Neuron (in vitro differentiated cells): ENCODE measurements around the gene RALGPS1.

Experiments
- H2AFZ ChIP-seq: one replicate; pipeline ENCODE4 v1.6.1; 2013; ENCODE audit warnings: low read depth, mild to moderate bottlenecking, inconsistent platforms, low read length, moderate library complexity
- H3K27me3 ChIP-seq: one replicate; pipeline ENCODE4 v1.6.1; 2013; ENCODE audit warnings: low read length; ENCODE audit not compliant: insufficient read depth
- H3K36me3 ChIP-seq: one replicate; pipeline ENCODE4 v1.6.1; 2013; ENCODE audit warnings: low read length; ENCODE audit not compliant: insufficient read depth
- H3K4me1 ChIP-seq: one replicate; pipeline ENCODE4 v1.6.1; 2013; ENCODE audit warnings: low read length; ENCODE audit not compliant: insufficient read depth
- H3K4me3 ChIP-seq: 2 replicates; pipeline ENCODE4 v1.5.1; 2013; ENCODE audit warnings: mild to moderate bottlenecking, low read length, moderate library complexity
- H3K9me3 ChIP-seq: one replicate; pipeline ENCODE4 v1.6.1; 2013; ENCODE audit warnings: low read length

Gene RALGPS1

GRCh38 chr9:127185931-127186781 is 271.6 kb downstream of the RALGPS1 start:
- H2AFZ ChIP-seq, result no peak overlapping the region
- H3K36me3 ChIP-seq, result no peaks in the 10 kb centered on the region
- H3K27me3 ChIP-seq, result no peaks in the 10 kb centered on the region

DNA sequence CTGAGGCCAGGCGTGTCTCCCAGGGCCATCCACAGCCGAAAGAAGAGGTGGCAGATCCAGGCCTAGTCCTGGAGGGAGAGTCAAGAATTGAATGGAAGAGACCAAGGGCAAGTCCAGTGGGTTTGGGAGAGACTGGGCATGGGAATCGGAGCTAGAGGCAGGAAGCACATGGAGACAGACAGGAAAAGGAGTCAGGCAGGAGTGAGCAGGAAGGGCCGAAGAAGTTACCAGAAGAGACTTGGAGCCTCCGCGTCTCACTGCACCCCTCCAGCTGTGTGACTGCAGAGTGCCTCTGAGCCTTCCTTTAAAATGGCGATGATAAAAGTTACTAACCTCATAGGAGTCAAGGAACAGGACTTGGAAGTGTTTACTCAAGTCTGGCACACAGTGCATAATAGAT is 272.2 kb downstream of the RALGPS1 start:
- Histone ChIP-seq H3K4me3 (no peak overlapping the region), H3K27me3 (no peaks in the 10 kb centered on the region)

More at GRCh38 chr9:127185931-127186781, 271.6 kb downstream of the RALGPS1 start:
- Histone ChIP-seq H3K9me3 (no peaks in the 10 kb centered on the region), H3K4me3 (no peak overlapping the region), H3K4me1 (peaks cover 14% of the 10 kb centered on the region)

DNA sequence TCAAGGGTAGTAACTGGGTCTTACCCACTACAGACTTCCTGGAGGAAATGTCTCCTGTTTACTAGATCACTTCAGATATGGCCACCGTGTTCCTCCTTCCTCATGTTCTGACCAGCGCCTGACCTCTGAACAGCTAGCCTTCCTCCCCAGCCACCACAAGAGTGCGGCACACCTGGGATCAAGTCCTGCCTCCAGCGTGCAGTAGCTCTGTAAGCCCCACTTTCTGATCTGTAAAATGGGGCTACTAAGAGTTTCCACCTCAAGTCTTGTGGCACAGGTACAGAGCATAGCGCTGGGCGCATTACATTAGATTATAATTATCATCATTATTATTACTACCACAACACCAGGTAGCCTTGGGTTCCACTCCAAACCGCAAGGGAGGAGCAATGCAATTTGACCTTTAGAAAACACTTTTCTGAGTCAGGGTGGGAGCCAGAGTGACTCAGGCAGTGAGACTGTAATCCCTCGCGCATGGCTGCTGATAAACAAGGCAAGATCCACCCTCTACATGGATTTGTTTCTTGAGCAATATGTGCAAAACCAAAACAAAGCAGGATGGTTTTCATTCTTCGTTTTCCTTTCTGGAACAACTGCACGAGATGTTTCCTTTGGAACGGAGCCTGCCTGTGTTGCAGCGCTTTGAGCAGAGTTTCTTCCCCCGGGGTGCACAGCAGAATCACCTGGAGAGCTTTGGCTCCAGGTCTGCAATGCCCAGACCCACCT is 272.8 kb downstream of the RALGPS1 start:
- Histone ChIP-seq H3K4me1 (peaks cover 14% of the 10 kb centered on the region), H3K4me3 (no peak overlapping the region), H3K9me3 (no peaks in the 10 kb centered on the region), H3K27me3 (no peaks in the 10 kb centered on the region), H2AFZ (no peak overlapping the region), H3K36me3 (no peaks in the 10 kb centered on the region)

More for the DNA sequence above, 272.2 kb downstream of the RALGPS1 start:
- no peak overlapping the region for H2AFZ ChIP-seq
- H3K4me1 ChIP-seq, result peaks cover 14% of the 10 kb centered on the region
- H3K36me3 ChIP-seq, result no peaks in the 10 kb centered on the region
- H3K9me3 ChIP-seq, result no peaks in the 10 kb centered on the region

DNA sequence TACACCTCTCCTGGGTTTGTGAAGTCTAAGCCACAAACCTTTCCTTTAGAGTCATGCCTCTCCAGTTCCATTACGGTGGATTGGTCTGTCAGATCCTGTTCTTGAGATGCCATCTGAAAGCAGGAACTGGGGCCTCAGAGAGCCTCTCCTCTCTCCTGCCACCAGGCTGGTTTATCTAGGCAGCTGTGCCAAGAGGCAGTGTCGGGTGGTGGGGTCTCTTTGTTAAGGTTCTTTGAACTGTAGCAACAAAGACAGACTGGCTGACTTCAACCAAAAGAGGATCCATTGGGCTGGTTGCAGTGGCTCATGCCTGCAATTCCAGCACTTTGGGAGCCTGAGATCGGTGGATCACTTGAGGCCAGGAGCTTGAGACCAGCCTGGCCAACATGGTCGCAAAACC is 273.8 kb downstream of the RALGPS1 start:
- H3K9me3 ChIP-seq, result no peaks in the 10 kb centered on the region
- H3K4me3 ChIP-seq, result no peak overlapping the region
- H3K36me3 ChIP-seq, result no peaks in the 10 kb centered on the region
- H3K4me1 ChIP-seq, result peaks cover 14% of the 10 kb centered on the region
- no peaks in the 10 kb centered on the region for H3K27me3 ChIP-seq
- H2AFZ ChIP-seq, result no peak overlapping the region

GRCh38 chr9:127189628-127190027 is 275.0 kb downstream of the RALGPS1 start:
- H2AFZ ChIP-seq, result no peak overlapping the region
- no peaks in the 10 kb centered on the region for H3K9me3 ChIP-seq
- H3K4me3 ChIP-seq, result no peak overlapping the region
- H3K4me1 ChIP-seq, result peaks cover 14% of the 10 kb centered on the region
- H3K36me3 ChIP-seq, result no peaks in the 10 kb centered on the region
- no peaks in the 10 kb centered on the region for H3K27me3 ChIP-seq

- H3K36me3 ChIP-seq, result no peaks in the 10 kb centered on the region
- H3K4me1 ChIP-seq, result no peaks in the 10 kb centered on the region
- no peak overlapping the region for H2AFZ ChIP-seq
- no peaks in the 10 kb centered on the region for H3K27me3 ChIP-seq
- no peak overlapping the region for H3K4me3 ChIP-seq
- H3K9me3 ChIP-seq, result no peaks in the 10 kb centered on the region
These were observed 278.2 kb downstream of the RALGPS1 start for GRCh38 chr9:127192744-127193143.

GRCh38 chr9:127193483-127193882 is 278.9 kb downstream of the RALGPS1 start:
- Histone ChIP-seq H3K27me3 (no peaks in the 10 kb centered on the region), H3K9me3 (no peaks in the 10 kb centered on the region), H3K36me3 (no peaks in the 10 kb centered on the region), H3K4me3 (no peak overlapping the region), H2AFZ (no peak overlapping the region), H3K4me1 (no peaks in the 10 kb centered on the region)

DNA sequence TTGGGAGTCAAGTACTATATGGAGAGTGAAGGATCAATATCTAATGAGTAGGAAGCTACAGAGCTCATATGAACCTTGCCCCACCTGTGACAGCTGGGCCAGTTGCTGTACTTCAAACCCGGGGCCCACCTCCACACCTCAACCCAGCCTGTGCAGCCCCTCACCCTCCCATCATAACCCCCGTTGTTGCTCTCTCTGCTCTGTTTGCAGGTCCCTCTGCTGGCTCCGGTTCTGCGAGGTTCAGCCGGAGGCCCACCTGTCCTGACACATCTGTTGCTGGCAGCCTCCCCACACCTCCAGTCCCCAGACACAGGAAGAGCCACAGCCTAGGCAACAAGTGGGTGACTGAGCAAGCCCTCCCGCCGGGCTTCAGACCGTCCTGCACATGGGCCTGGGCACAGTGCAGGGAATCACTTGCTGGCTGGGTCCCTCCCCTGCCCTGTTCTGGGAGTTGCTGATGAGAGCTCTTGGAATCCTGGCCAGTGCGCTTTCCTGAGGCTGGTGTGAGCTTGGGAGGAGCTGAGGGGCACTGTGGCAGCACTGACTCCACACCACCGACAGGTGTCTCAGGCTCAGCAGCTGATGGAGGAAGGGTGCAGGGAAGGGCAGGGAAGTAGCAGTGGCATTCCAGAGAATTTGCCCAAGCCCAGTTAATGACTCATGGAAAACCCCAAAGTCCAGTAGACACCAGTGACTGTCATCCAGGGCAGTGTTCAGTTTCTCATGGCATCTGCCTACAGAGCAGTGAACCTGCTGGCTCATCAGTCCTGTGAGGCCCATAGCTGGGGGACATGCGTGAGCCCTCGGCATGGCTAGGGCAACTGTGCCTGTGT is 280.5 kb downstream of the RALGPS1 start:
- Histone ChIP-seq H3K4me1 (peaks cover 2% of the 10 kb centered on the region), H3K36me3 (no peaks in the 10 kb centered on the region), H3K4me3 (no peak overlapping the region), H2AFZ (no peak overlapping the region), H3K27me3 (no peaks in the 10 kb centered on the region), H3K9me3 (no peaks in the 10 kb centered on the region)

- Histone ChIP-seq H3K4me1 (peaks cover 2% of the 10 kb centered on the region), H2AFZ (no peak overlapping the region), H3K4me3 (no peak overlapping the region), H3K9me3 (no peaks in the 10 kb centered on the region), H3K36me3 (no peaks in the 10 kb centered on the region), H3K27me3 (no peaks in the 10 kb centered on the region)
These were observed 281.6 kb downstream of the RALGPS1 start for GRCh38 chr9:127195976-127196825.

- Histone ChIP-seq H2AFZ (no peak overlapping the region), H3K9me3 (no peaks in the 10 kb centered on the region), H3K4me1 (peaks cover 2% of the 10 kb centered on the region), H3K4me3 (no peak overlapping the region), H3K27me3 (no peaks in the 10 kb centered on the region), H3K36me3 (no peaks in the 10 kb centered on the region)
These were observed 282.2 kb downstream of the RALGPS1 start for GRCh38 chr9:127196826-127197145.

DNA sequence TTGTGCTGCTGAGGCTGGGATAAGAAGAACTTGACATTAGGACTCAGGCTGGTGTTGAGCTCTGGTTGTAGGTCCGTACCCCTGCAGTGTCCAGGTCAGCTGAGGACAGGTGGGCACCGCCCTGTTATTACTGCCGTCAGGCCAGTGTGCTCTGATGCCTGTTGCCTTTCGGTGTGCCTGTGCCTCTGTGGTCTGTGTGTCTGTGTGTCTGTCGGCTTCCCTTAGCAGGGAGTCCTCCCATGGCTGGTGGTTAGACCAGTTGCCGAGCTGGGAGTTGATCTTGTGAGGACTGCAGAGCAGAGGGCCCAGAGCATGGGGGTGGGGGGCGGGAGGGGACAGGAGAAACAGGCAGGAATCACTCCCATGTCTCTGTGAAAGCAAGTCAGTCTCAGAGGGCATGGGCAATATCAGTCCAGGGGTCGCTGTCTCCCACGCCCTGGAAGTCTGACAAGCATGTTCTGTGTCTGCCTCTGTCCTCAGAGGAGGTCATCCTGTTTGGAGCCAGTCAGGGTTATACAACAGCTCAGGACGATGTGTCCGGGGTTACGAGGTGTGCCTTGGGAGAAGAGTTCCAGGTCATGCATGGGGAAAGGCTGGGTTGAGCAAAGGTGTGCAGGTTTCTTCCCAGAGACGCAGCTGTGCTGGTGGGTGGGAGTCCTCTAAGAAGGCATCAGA is 282.7 kb downstream of the RALGPS1 start:
- Histone ChIP-seq H3K9me3 (no peaks in the 10 kb centered on the region), H3K4me3 (no peak overlapping the region), H3K27me3 (no peaks in the 10 kb centered on the region), H3K4me1 (peaks cover 2% of the 10 kb centered on the region), H3K36me3 (no peaks in the 10 kb centered on the region), H2AFZ (no peak overlapping the region)

GRCh38 chr9:127197861-127198430 is 283.4 kb downstream of the RALGPS1 start:
- Histone ChIP-seq H3K27me3 (no peaks in the 10 kb centered on the region), H2AFZ (no peak overlapping the region), H3K9me3 (no peaks in the 10 kb centered on the region), H3K4me1 (peaks cover 2% of the 10 kb centered on the region), H3K36me3 (no peaks in the 10 kb centered on the region), H3K4me3 (no peak overlapping the region)
